Measurements from ENCODE around the gene HYKK. TPM values are rescaled to one million over a fixed set of nuclear protein-coding genes. Genes with fewer than 3 reads are reported as not detected.

The HYKK gene
- total RNA-seq, result 1.7 and 1.9 TPM in 2 replicates

GRCh38 chr15:78506971-78507830 is at the start of gene HYKK:
HYKK (plus strand) TSS chr15:78507577; CDS start chr15:78513089, 5,512 bp downstream.

GRCh38 chr15:78540141-78540870 is 32.9 kb downstream of the HYKK start, which contains the start of gene PSMA4:
PSMA4 (plus strand) TSS chr15:78540444; CDS start chr15:78541928, 1,484 bp downstream.

GRCh38 chr15:78565097-78565950 is 57.9 kb downstream of the HYKK start, which contains the start of gene CHRNA5:
CHRNA5 (plus strand) TSS chr15:78565520; CDS start chr15:78565720, 200 bp downstream.

Other genes with a start within 250 kb of the HYKK start
- gene DNAJA4, start 243.0 kb upstream of the HYKK start, total RNA-seq, result 1.2 and 1.4 TPM in 2 replicates
- 68.8 and 77.1 TPM in 2 replicates for gene SKIC8, start 208.0 kb upstream of the HYKK start, total RNA-seq
- gene CRABP1, start 167.2 kb upstream of the HYKK start, total RNA-seq, result not detected in 2 replicates
- 17.9 and 23.8 TPM in 2 replicates for gene IREB2, start 69.4 kb upstream of the HYKK start, total RNA-seq
- 110 and 137 TPM in 2 replicates for gene PSMA4, start 32.9 kb downstream of the HYKK start, total RNA-seq
- gene CHRNA5, start 57.9 kb downstream of the HYKK start, total RNA-seq, result 0.47 and 0.94 TPM in 2 replicates
- gene CHRNA3, start 113.4 kb downstream of the HYKK start, total RNA-seq, result under 0.01 TPM in 2 replicates
- not detected in 2 replicates for gene CHRNB4, start 133.6 kb downstream of the HYKK start, total RNA-seq

All from bronchial smooth muscle cell (primary cell).